HG02623 (cell line): Measurements from ENCODE around the gene TECPR2.

Source experiments
- ATAC-seq: cut with Tn5 transposase; IDR thresholded peaks from one replicate; pipeline ENCODE4 v1.9.1; 2021; ENCODE audit warnings: moderate library complexity; ENCODE audit not compliant: unreplicated experiment

TECPR2 gene

GRCh38 chr14:102371361-102371760, 8.6 kb downstream of the TECPR2 start:
- no peak for ATAC-seq

GRCh38 chr14:102373110-102373509, 10.4 kb downstream of the TECPR2 start:
- ATAC-seq: no peak

GRCh38 chr14:102374264-102374663, 11.5 kb downstream of the TECPR2 start:
- no peak for ATAC-seq

- ATAC-seq: no peak
Measured at GRCh38 chr14:102375119-102375518, 12.4 kb downstream of the TECPR2 start.

GRCh38 chr14:102377696-102378095, 15.0 kb downstream of the TECPR2 start:
- ATAC-seq: no peak

GRCh38 chr14:102378830-102379229, 16.1 kb downstream of the TECPR2 start:
- no peak for ATAC-seq

GRCh38 chr14:102387086-102387485, 24.3 kb downstream of the TECPR2 start:
- ATAC-seq: no peak

- no peak for ATAC-seq
Measured at GRCh38 chr14:102389246-102389645, 26.5 kb downstream of the TECPR2 start.

- ATAC-seq: no peak
Measured at GRCh38 chr14:102390064-102390855, 27.5 kb downstream of the TECPR2 start.

- no peak for ATAC-seq
Measured at GRCh38 chr14:102392506-102392905, 29.8 kb downstream of the TECPR2 start.

- ATAC-seq: no peak
Measured at GRCh38 chr14:102394717-102395375, 32.1 kb downstream of the TECPR2 start.

- ATAC-seq: no peak
Measured at GRCh38 chr14:102396521-102396920, 33.8 kb downstream of the TECPR2 start.

GRCh38 chr14:102403028-102403427, 40.3 kb downstream of the TECPR2 start:
- no peak for ATAC-seq

GRCh38 chr14:102407258-102407657, 44.5 kb downstream of the TECPR2 start:
- no peak for ATAC-seq

GRCh38 chr14:102408724-102409123, 46.0 kb downstream of the TECPR2 start:
- ATAC-seq: no peak

- ATAC-seq: no peak
Measured at GRCh38 chr14:102415671-102416070, 52.9 kb downstream of the TECPR2 start.

GRCh38 chr14:102417001-102417431, 54.3 kb downstream of the TECPR2 start:
- no peak for ATAC-seq

GRCh38 chr14:102417646-102418045, 54.9 kb downstream of the TECPR2 start:
- ATAC-seq: no peak

- no peak for ATAC-seq
Measured at GRCh38 chr14:102418169-102418852, 55.6 kb downstream of the TECPR2 start.

- ATAC-seq: no peak
Measured at GRCh38 chr14:102418853-102419240, 56.1 kb downstream of the TECPR2 start.

GRCh38 chr14:102419276-102419675, 56.5 kb downstream of the TECPR2 start:
- ATAC-seq: no peak

- ATAC-seq: no peak
Measured at GRCh38 chr14:102419716-102420115, 57.0 kb downstream of the TECPR2 start.
